Pancreas (tissue), 10 donors: ENCODE measurements around the gene RUNX1. TPM values are rescaled to one million over a fixed set of nuclear protein-coding genes. Genes with fewer than 3 reads are reported as not detected.

Experiments
- ATAC-seq, 4 donors: fragments of 200-7000 bp; cut with Tn5 transposase; one replicate each; pipeline versions ENCODE4 v1.8.0 to v1.9.1; 2020; ENCODE audit warnings: mild to moderate bottlenecking in 4 of 4, moderate library complexity in 4 of 4
- DNase-seq, 6 donors: peaks; one replicate each; pipeline ENCODE4 v3.0.0-alpha.2; 2020
- FAIRE-seq: peaks from 2 replicates; lab custom pipeline; 2012; peaks lifted over from hg19 to GRCh38; lab: Jason Lieb, UNC
- H3K27ac ChIP-seq, 4 donors: fragments of 200-600 bp; sonication (generic); 1 replicate in 3 of 4; 2 replicates in 1 of 4; pipeline versions ENCODE4 v1.5.0 to v1.8.0; 2020
- H3K27me3 ChIP-seq, 4 donors: fragments of 200-600 bp; one replicate each; pipeline ENCODE4 v1.8.0; 2021
- H3K36me3 ChIP-seq, 3 donors: fragments of 200-600 bp; sonication (generic) in 1 of 3; one replicate each; pipeline versions ENCODE4 v1.5.0 to v1.8.0; 2020 to 2021
- H3K4me1 ChIP-seq, 3 donors: fragments of 200-600 bp; one replicate each; pipeline ENCODE4 v1.8.0; 2021
- H3K4me3 ChIP-seq, 4 donors: fragments of 200-600 bp; sonication (generic) in 2 of 4; one replicate each; pipeline versions ENCODE4 v1.5.0 to v1.8.0; 2020 to 2021
- H3K9me3 ChIP-seq, 4 donors: fragments of 200-600 bp; one replicate each; pipeline ENCODE4 v1.8.0; 2021
- CTCF ChIP-seq, 4 donors: fragments of 200-600 bp; sonication (generic) in 3 of 4; IDR thresholded peaks; one replicate each; pipeline versions ENCODE4 v1.5.0 to v1.8.0; 2021; ENCODE audit warnings: antibody characterized with exemption in 4 of 4
- WGBS, 2 donors: extraction: QIAGEN DNeasy Blood & Tissue Kit; methylation state at CpG; one replicate each; pipeline ENCODE4 v1.1.7; 2013; 5-methylcytosine and 5-hydroxymethylcytosine counted together
- intact Hi-C, 3 donors: fragments of 100-400 bp; cut with DNase I; formaldehyde crosslinking; loops; one replicate each; pipeline versions ENCODE4 v1.11.1 to v1.14.2; 2022
- polyA plus RNA-seq, 2 donors: library from polyadenylated mRNA; stranded (reverse); fragments of 200-250 nt; gene quantifications; one replicate each; pipeline ENCODE4 v1.2.3, GENCODE V29; 2013
- total RNA-seq, 6 donors: library from RNA; stranded (reverse); fragmentation: NEBNext Ultra II Directional in 4 of 6; extraction: Animal tissue kit (Norgen Biotek cat#: 25700) in 4 of 6; gene quantifications; one replicate each; pipeline versions ENCODE4 v1.2.1 to v1.2.4, GENCODE V29; 2021 to 2023
- donor health status: healthy with polysubstance abuse.
- donor health status: DM: no; HTN: no; CAD: no; lungs with moderate emphysema.
- donor health status: DM: no; HTN: no; CAD: no.
- donor health status: control.
- donor health status: control.
- donor health status: Bipolar disorder and iron deficiency.
- donor health status: DM: yes; HTN: yes; CAD: no.
- donor health status: DM: no; HTN: no; CAD: no.
- donor health status: DM: no; HTN: no; CAD: no.
- donor health status: DM: yes; HTN: yes; CAD: no.

RUNX1 gene
- total and polyA plus RNA-seq, 8 donors = 2.1 to 38.2 (median 4.5) TPM

- intact Hi-C loops = no loop called here
- FAIRE-seq = no peak
These were observed 113.2 kb downstream of the RUNX1 start for GRCh38 chr21:34935898-34936297.

DNA sequence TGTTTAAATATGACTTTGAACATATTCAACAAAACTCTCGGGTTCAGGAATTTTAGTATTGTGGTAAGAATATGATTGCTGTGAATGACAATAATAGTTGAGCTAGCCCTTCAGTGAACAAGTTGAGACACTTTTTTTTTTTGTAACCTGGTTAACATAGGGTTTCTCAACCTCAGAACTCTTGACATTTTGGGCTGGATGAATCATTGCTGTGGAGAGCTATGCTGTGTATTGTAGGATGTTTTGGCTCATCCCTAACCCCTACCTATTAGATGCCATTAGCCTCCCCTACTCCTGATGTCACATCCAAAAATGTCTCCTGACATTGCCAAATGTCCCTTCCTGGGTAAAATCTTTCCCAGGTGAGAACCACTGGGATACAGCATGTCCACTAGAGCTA lies 113.7 kb downstream of the RUNX1 start:
- TF ChIP-seq CTCF (IDR thresholded peaks at IDR 0.05) = no peak
- whole genome bisulfite sequencing, 2 donors = 66 to 76% methylated on average over 1 of the region's 1 CpG

More at GRCh38 chr21:34935898-34936297, 113.2 kb downstream of the RUNX1 start:
- DNase-seq = no peak
- Histone ChIP-seq H3K4me3 (no peak overlapping the region), H3K9me3 (no peaks in the 10 kb centered on the region), H3K27me3 (peaks cover 0 to 3% (median 0%) of the 10 kb centered on the region in 4 donors), H3K36me3 (no peaks in the 10 kb centered on the region), H3K4me1 (no peaks in the 10 kb centered on the region), H3K27ac (no peak overlapping the region)
- WGBS, 2 donors = 53 to 67% methylated on average over 4 of the region's 4 CpGs
- TF ChIP-seq CTCF (IDR thresholded peaks at IDR 0.05) = no peak
- no peak for ATAC-seq

DNA sequence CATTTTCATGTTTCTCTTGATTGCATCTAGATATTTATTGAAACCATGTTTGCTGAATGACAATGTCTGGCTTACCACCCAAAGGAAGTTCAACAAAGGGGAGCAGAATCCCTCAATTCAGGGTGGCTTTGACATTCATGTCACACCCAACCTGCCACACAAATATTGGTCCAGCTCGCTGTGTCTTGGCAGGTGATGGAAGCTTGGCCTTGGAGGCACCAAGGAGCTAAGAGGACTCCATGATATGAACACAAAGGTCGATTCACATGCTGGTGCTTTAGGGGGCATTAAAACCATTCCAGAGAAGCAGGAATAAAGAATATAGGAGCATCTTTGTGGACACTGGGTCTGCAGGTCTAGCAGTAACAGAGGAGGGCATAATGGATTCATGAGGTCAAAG lies 114.8 kb downstream of the RUNX1 start:
- no peak for TF ChIP-seq CTCF (IDR thresholded peaks at IDR 0.05)
- no peak for DNase-seq
- no peak overlapping the region for H3K27ac ChIP-seq
- WGBS, 2 donors = 48 to 68% methylated on average over 2 of the region's 2 CpGs
- no peaks in the 10 kb centered on the region for H3K9me3 ChIP-seq
- intact Hi-C loops = no loop called here
- no peaks in the 10 kb centered on the region for H3K27me3 ChIP-seq
- H3K36me3 ChIP-seq = no peaks in the 10 kb centered on the region
- no peak for FAIRE-seq
- no peak for ATAC-seq
- H3K4me1 ChIP-seq = no peaks in the 10 kb centered on the region
- no peak overlapping the region for H3K4me3 ChIP-seq

More for the DNA sequence above, 113.7 kb downstream of the RUNX1 start:
- Histone ChIP-seq H3K9me3 (no peaks in the 10 kb centered on the region), H3K4me1 (no peaks in the 10 kb centered on the region), H3K36me3 (no peaks in the 10 kb centered on the region), H3K27me3 (peaks cover 0 to 3% (median 0%) of the 10 kb centered on the region in 4 donors), H3K4me3 (no peak overlapping the region), H3K27ac (no peak overlapping the region)
- intact Hi-C loops = no loop called here
- FAIRE-seq (no peak), ATAC-seq (no peak), DNase-seq (no peak)

- FAIRE-seq (no peak), DNase-seq (no peak), ATAC-seq (peak in 2 of 4 donors; percentile 46 to 50)
- Histone ChIP-seq H3K27me3 (no peaks in the 10 kb centered on the region), H3K36me3 (no peaks in the 10 kb centered on the region), H3K4me1 (no peaks in the 10 kb centered on the region), H3K9me3 (no peaks in the 10 kb centered on the region), H3K4me3 (no peak overlapping the region), H3K27ac (no peak overlapping the region)
- no peak for TF ChIP-seq CTCF (IDR thresholded peaks at IDR 0.05)
- 60 to 70% methylated on average over 3 of the region's 3 CpGs for WGBS, 2 donors
- intact Hi-C loops = no loop called here
These were observed 115.3 kb downstream of the RUNX1 start for GRCh38 chr21:34933609-34934335.

DNA sequence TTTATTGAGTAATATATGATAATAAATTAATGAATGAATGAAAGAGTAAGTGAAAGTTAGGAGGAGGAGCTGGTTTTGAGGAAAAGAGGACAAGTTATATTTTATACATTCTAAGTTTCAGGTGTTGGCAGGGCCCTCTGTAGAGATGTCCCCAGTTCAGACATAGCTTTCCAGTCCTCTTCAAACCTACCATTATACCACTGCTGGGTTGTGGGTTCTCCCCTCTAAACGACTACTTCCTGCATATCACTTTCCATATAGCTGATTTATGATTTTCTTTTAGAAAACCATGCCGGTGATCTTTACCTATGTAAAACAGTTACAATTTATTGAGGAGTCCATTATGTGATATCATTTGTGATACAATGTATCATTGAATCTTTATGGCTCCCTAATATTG lies 116.9 kb downstream of the RUNX1 start:
- no peak for TF ChIP-seq CTCF (IDR thresholded peaks at IDR 0.05)
- Histone ChIP-seq H3K36me3 (no peaks in the 10 kb centered on the region), H3K27ac (no peak overlapping the region), H3K27me3 (no peaks in the 10 kb centered on the region), H3K4me1 (no peaks in the 10 kb centered on the region), H3K4me3 (no peak overlapping the region), H3K9me3 (no peaks in the 10 kb centered on the region)
- DNase-seq (no peak), FAIRE-seq (no peak), ATAC-seq (no peak)
- intact Hi-C loops = no loop called here
- 75 to 78% methylated on average over 2 of the region's 2 CpGs for WGBS, 2 donors
